ENCODE data around the gene SPDYE1.
A peak's percentile ranks its signal among the peaks of the same experiment; 100 is the strongest.
"Not testable (repeated sequence)": the region's sequence is repeated elsewhere in the genome, so short reads cannot be mapped to it uniquely, and the experiment has no call there.

The SPDYE1 gene

GRCh38 chr7:43990829-43991228 is 6.9 kb upstream of the SPDYE1 start:
- not testable (repeated sequence) for DNase-seq (ENCODE audit: low read depth, low spot score)

DNA sequence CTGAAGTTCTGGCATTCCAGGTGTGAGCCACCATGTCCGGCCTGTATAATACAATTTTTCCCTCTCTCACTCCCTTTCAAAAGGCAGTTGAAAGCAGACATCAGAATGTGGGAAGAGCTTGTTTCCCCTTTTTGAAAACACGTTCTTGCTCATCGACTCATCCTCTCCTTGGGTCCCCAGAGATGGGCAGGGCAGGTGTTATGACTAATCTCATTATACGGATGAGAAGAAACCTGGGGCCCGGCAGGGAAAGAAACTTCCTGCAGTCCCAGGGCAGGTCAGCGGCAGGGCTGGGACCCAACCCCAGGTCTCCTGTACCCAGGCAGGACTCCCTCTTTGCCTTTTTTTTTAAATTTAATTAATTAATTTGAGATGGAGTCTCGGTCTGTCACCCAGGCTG is 4.8 kb upstream of the SPDYE1 start:
- not testable (repeated sequence) for DNase-seq (ENCODE audit: low read depth, low spot score)

GRCh38 chr7:43994681-43995080 is 3.0 kb upstream of the SPDYE1 start:
- not testable (repeated sequence) for DNase-seq (ENCODE audit: low read depth, low spot score)

GRCh38 chr7:44012081-44012480 is 14.4 kb downstream of the SPDYE1 start:
- not testable (repeated sequence) for DNase-seq (ENCODE audit: low read depth, low spot score)

- DNase-seq (ENCODE audit: low read depth, low spot score) = not testable (repeated sequence)
Observed at GRCh38 chr7:44015090-44015489, 17.4 kb downstream of the SPDYE1 start.

GRCh38 chr7:44018857-44019807 is 21.4 kb downstream of the SPDYE1 start:
- peak; percentile 63 for DNase-seq (ENCODE audit: low read depth, low spot score)

GRCh38 chr7:44019825-44020224 is 22.1 kb downstream of the SPDYE1 start:
- DNase-seq (ENCODE audit: low read depth, low spot score) = not testable (repeated sequence)

- not testable (repeated sequence) for DNase-seq (ENCODE audit: low read depth, low spot score)
Observed at GRCh38 chr7:44022069-44022468, 24.4 kb downstream of the SPDYE1 start.

GRCh38 chr7:44022796-44023467 is 25.2 kb downstream of the SPDYE1 start:
- not testable (repeated sequence) for DNase-seq (ENCODE audit: low read depth, low spot score)

DNA sequence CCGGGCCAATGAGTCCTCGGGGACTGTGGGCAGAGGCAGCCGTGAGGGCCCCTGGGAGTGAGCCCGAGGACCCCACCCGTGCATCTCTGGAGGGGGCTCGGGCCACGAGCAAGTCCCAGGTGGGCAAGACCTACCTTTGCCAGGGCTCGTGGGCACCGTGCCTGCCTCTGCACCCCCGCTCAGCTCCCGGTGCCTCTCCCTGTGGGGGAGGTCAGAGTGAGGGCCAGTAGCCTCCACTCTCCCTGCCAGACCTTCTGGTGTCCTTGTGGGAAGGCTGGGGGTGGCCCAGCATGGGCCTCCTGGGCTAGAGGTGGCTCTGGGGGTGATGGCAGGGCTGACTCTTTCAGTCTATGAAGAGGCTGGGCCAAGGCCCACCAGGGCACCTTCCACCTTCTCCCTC is 31.7 kb downstream of the SPDYE1 start:
- not testable (repeated sequence) for DNase-seq (ENCODE audit: low read depth, low spot score)

GRCh38 chr7:44030029-44030428 is 32.3 kb downstream of the SPDYE1 start:
- not testable (repeated sequence) for DNase-seq (ENCODE audit: low read depth, low spot score)

- not testable (repeated sequence) for DNase-seq (ENCODE audit: low read depth, low spot score)
Observed at GRCh38 chr7:44031319-44031718, 33.6 kb downstream of the SPDYE1 start.

- DNase-seq (ENCODE audit: low read depth, low spot score) = not testable (repeated sequence)
Observed at GRCh38 chr7:44032031-44032430, 34.3 kb downstream of the SPDYE1 start.

GRCh38 chr7:44033971-44034844 is 36.5 kb downstream of the SPDYE1 start:
- DNase-seq (ENCODE audit: low read depth, low spot score) = not testable (repeated sequence)

DNA sequence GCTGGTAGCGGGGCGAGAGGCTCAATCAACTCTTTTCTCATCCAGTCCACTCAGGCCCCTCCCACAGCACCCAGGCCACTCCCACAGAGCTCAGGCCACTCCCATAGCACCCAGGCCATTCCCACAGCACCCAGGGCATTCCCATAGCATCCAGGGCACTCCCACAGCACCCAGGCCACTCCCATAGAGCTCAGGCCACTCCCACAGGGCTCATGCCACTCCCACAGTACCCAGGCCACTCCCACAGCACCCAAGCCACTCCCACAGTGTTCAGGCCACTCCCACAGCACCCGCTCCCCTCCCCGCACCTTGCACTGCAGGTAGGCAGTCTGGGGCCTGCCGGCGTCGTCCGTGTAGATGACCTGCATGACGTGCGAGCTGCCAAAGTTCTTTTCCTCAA is 38.7 kb downstream of the SPDYE1 start:
- DNase-seq (ENCODE audit: low read depth, low spot score) = not testable (repeated sequence)

GRCh38 chr7:44037951-44038350 is 40.3 kb downstream of the SPDYE1 start:
- DNase-seq (ENCODE audit: low read depth, low spot score) = not testable (repeated sequence)

DNA sequence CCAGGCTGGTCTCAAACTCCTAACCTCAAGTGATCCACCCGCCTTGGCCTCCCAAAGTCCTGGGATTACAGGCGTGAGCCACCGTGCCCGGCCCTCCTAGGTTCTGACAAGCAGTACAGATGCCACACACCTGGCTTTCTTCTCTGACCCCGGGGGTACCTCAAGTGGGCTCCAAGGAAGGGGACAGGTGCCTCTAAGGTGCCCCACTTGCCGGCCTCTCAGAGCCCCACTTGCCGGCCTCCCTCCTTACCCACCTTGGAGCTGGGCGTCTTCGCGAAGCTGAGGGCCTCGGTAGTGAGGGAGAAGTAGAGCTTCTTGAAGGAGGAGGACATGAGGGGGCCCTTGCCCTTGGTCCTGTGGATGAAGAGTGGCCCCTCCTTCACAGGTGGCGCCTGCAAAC is 40.9 kb downstream of the SPDYE1 start:
- DNase-seq (ENCODE audit: low read depth, low spot score) = not testable (repeated sequence)

- not testable (repeated sequence) for DNase-seq (ENCODE audit: low read depth, low spot score)
Observed at GRCh38 chr7:44038961-44039558, 41.4 kb downstream of the SPDYE1 start.

GRCh38 chr7:44039800-44040492 is 42.2 kb downstream of the SPDYE1 start:
- not testable (repeated sequence) for DNase-seq (ENCODE audit: low read depth, low spot score)

DNA sequence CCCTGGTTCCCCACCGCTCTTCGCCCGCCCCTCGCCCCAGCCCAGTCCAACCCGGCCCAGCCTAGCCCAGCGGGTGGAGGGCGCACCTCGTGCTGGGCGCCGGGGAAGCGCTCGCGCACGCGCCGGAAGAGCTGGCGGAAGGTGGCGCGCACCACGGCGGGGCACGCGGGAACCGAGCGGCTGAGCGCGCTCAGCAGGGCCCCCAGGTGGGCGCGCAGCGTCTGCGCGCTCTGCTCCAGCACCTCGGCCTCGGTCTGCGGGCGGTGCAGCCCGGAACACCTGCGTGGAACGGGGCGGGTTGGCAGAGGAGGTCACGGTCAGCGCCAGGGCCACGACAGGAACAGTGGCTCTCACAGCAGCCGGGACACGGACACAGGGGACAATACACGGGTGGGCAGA is 42.8 kb downstream of the SPDYE1 start:
- not testable (repeated sequence) for DNase-seq (ENCODE audit: low read depth, low spot score)

Data from iPS DF 19.7 (cell line).